GM12865 (cell line): Measurements from ENCODE around the gene CNTNAP2.
A peak's percentile ranks its signal among the peaks of the same experiment; 100 is the strongest.
"Not testable (repeated sequence)": the region's sequence is repeated elsewhere in the genome, so short reads cannot be mapped to it uniquely, and the experiment has no call there.

Source experiments
- DNase-seq: peaks from one replicate; pipeline ENCODE4 v3.0.0; 2010; ENCODE audit warnings: low read depth
- H3K4me3 ChIP-seq: 2 replicates; pipeline ENCODE4 v1.5.1; 2011; ENCODE audit warnings: mild to moderate bottlenecking, low read depth, low read length, control low read depth
- TF ChIP-seq, protein P1 (sequence below): IDR thresholded peaks from 2 replicates; pipeline ENCODE4 v1.5.1; 2011; ENCODE audit warnings: low read length, control low read depth, low read depth, inconsistent platforms; ENCODE audit not compliant: insufficient read depth; ENCODE audit errors: missing control alignments

CNTNAP2 gene

DNA sequence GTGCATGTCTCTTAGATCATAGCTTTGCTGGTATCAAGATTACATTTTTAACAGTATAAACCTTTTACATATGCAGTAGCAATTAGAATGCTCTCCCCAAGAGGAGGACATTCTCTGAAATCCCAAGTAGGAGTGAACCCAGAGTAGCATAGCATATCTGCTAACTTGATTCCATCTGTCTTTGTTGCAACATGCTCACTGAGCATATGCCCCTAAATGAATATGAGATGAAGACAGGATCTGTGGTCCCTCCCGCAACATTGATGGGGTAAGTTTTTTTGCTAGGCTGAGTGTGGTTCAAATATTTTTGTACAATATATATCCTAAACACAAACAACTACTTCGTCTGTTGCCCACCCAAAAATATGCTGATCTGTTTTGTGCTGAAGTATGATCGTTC lies 1939.8 kb downstream of the CNTNAP2 start:
- TF ChIP-seq, protein P1, sequence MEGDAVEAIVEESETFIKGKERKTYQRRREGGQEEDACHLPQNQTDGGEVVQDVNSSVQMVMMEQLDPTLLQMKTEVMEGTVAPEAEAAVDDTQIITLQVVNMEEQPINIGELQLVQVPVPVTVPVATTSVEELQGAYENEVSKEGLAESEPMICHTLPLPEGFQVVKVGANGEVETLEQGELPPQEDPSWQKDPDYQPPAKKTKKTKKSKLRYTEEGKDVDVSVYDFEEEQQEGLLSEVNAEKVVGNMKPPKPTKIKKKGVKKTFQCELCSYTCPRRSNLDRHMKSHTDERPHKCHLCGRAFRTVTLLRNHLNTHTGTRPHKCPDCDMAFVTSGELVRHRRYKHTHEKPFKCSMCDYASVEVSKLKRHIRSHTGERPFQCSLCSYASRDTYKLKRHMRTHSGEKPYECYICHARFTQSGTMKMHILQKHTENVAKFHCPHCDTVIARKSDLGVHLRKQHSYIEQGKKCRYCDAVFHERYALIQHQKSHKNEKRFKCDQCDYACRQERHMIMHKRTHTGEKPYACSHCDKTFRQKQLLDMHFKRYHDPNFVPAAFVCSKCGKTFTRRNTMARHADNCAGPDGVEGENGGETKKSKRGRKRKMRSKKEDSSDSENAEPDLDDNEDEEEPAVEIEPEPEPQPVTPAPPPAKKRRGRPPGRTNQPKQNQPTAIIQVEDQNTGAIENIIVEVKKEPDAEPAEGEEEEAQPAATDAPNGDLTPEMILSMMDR, result no peak
- DNase-seq, result no peak
- no peak overlapping the region for H3K4me3 ChIP-seq

DNA sequence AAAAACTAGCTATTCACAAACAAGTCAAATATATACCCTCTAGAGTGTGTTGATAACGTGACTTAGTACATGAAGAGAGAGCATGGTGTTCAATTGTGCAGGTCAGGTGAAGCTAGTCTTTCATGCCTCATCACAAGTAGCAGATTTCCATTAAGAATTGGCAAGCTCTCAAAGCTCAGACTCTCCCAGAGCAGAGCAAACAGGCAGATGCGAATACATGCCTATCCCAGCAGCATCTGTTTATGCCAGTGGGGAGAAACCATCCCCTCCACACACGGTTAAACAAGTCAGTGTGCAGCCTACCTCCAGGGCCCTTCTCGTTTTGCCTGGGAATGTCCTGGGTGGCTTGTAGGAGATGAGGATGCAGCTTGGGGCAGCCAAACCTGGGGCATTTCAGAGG lies 1941.5 kb downstream of the CNTNAP2 start:
- H3K4me3 ChIP-seq, result no peak overlapping the region
- no peak for DNase-seq
- TF ChIP-seq, protein P1, result no peak

DNA sequence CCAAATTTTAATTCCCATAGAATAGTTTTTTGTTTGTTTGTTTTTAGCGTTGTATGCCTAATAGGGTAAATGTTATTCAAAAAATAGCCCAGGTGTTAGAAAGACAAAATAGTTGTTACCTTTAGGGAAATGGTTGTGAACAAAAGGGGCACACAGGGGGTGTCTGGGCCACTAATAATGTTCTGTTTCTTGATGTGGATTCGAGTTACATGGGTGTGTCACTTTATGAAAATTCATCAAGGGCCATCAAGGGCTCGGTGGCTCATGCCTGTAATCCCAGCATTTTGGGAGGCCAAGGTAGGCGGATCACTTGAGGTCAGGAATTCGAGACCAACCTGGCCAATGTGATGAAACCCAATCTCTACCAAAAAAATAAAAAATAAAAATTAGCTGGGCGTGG lies 1942.2 kb downstream of the CNTNAP2 start:
- H3K4me3 ChIP-seq, result no peak overlapping the region
- DNase-seq, result no peak
- TF ChIP-seq, protein P1, result no peak

DNA sequence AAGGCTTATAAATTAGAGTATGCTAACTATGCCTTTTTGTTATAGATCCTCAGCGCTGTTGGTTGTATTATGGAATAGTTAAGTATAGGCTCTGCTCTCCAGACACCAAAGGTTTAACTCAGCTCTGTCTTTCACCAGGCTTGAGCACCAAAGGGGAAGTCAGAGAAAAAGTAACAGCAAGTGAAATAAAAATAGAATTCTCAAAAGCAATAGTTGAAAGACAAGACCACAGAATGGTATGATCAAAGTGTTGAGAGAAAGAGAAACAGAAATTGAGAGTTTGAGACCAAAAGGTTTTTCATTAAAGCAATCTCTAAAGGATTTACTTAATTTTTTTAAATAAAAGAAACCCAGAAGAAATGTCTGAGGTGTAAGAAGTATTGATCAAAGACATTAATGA lies 1944.1 kb downstream of the CNTNAP2 start:
- H3K4me3 ChIP-seq, result no peak overlapping the region
- TF ChIP-seq, protein P1, result no peak
- DNase-seq, result peak; percentile 39

DNA sequence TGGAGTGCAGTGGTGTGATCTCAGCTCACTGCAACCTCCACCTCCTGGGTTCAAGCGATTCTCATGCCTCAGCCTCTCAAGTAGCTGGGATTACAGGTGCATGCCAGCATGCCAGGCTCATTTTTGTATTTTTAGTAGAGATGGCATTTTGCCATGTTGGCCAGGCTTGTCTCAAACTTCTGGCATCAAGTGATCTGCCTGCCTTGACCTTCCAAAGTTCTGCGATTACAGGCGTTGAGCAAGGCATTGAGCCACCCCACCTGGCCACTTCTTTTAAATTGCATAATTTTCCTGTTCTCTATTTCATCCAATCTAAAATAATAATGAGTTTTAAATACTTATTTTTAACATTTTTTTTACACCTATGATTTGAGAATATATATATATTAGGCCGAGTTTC lies 1961.5 kb downstream of the CNTNAP2 start:
- not testable (repeated sequence) for DNase-seq, H3K4me3 ChIP-seq

DNA sequence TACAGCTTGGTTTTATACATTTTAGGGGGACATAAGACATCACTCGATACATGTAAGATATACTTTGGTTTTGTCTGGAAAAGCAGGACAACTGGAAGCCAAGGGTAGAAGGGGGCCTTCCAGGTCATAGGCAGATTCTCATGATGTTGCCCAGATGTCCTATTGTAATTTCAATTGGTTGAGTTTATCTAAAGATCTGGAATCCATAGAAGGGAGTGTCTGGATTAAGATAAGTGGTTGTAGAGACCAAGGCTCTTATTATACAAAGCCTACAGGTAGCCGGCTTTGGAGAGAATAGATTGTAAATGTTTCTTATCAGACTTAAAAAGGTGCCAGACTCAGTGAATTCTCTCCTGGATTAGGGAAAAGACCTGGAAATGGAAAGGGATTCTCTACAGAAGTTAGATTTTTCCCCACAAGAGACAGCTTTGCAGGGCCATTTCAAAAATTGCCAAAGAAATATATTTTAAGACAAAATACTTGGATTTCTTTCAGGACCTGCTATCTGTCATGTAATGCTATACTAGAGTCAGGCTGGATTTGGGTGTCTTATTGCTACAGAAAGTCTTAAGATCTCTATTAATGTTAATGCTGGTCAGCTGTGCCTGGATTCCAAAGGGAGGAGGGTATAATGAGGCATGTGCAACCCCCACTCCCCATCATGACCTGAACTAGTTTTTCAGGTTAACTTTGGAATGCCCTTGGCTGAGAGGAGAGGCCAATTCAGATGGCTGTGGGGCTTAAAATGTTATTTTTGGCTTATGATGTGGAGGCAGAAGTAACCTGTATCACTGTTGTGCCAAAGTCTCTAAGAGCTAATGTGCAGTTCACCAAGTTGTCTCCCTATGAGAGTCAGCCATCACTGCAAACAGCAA lies 1962.8 kb downstream of the CNTNAP2 start:
- TF ChIP-seq, protein P1, result no peak
- DNase-seq, result no peak
- H3K4me3 ChIP-seq, result no peak overlapping the region

DNA sequence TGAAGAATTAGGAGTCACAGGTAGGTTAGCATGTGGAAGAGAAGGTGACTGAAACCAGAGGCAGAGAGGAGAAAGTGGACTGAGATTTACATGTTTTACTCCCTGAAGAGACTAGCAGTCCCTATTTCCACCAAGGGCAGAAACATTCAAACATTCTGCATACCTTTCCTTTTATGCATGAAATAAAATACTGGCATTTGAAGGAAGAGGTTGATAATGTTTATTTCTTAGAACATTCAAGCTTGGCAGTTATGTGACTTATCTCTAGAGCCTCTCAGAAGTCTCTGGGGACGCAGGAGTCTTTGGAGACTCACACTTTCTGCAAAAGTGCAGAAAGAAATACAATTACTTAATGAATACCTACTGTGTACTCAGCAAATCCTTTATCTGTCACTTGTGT lies 1966.8 kb downstream of the CNTNAP2 start:
- TF ChIP-seq, protein P1, result no peak
- no peak for DNase-seq
- no peak overlapping the region for H3K4me3 ChIP-seq
